ENCODE results near the gene AGPAT3. TPM values are rescaled to one million over a fixed set of nuclear protein-coding genes. Genes with fewer than 3 reads are reported as not detected.

Gene AGPAT3
- total RNA-seq, 1 experiment from 2014 or later, result 13.0 TPM

DNA sequence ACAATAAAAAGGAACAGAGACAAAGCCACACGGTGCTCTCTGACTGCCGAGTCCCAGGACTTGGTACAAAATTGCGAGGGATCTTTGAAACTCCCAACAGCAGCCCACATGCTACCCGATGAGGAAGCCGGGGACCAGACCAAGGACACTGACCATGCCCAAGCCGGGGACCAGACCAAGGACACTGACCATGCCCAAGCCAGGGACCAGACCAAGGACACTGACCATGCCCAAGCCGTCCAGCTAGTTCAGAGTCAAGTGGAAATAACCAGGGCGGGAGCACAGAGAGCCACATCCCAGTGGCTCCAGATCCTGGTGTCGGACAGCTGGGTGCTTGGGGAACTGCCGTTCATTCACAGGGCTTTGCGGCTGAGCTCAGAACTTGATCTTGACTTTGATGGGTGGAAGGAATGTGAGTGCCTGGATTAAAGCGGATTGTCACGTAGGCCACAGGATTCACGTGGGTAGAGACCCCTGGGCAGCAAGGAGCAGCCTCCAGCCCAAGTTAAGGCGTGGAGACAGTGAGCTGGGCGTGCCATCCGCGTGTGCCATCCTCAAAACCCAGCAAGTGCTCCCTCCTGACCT, 130.6 kb downstream of the AGPAT3 start:
- no peaks in the 10 kb centered on the region for H3K79me1 ChIP-seq (ENCODE audit: insufficient read depth, low read depth, low read length, poor library complexity, severe bottlenecking)
- H3K9me3 Mint-ChIP-seq, result no peaks in the 10 kb centered on the region
- no peak overlapping the region for H3K9ac ChIP-seq (ENCODE audit: extremely low read depth, insufficient read length, low read length)
- H3K79me2 ChIP-seq (ENCODE audit: insufficient read depth, low read length), result no peaks in the 10 kb centered on the region
- H3K27me3 ChIP-seq (ENCODE audit: insufficient read depth, low read length), result no peaks in the 10 kb centered on the region
- H2AFZ ChIP-seq (ENCODE audit: low read length), result no peak overlapping the region
- no peak overlapping the region for H4K5ac ChIP-seq (ENCODE audit: insufficient read length, low read depth, low read length)
- TF ChIP-seq, protein P1, sequence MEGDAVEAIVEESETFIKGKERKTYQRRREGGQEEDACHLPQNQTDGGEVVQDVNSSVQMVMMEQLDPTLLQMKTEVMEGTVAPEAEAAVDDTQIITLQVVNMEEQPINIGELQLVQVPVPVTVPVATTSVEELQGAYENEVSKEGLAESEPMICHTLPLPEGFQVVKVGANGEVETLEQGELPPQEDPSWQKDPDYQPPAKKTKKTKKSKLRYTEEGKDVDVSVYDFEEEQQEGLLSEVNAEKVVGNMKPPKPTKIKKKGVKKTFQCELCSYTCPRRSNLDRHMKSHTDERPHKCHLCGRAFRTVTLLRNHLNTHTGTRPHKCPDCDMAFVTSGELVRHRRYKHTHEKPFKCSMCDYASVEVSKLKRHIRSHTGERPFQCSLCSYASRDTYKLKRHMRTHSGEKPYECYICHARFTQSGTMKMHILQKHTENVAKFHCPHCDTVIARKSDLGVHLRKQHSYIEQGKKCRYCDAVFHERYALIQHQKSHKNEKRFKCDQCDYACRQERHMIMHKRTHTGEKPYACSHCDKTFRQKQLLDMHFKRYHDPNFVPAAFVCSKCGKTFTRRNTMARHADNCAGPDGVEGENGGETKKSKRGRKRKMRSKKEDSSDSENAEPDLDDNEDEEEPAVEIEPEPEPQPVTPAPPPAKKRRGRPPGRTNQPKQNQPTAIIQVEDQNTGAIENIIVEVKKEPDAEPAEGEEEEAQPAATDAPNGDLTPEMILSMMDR (conservative IDR thresholded peaks at IDR 0.05), result no peak
- H3K14ac ChIP-seq (ENCODE audit: insufficient read depth, low read length), result no peak overlapping the region
- no peak overlapping the region for H2BK12ac ChIP-seq (ENCODE audit: insufficient read length, low read depth, low read length)
- no peak overlapping the region for H3T11ph ChIP-seq (ENCODE audit: low read length)
- no peak overlapping the region for H3K4ac ChIP-seq (ENCODE audit: low read depth, low read length)
- no peaks in the 10 kb centered on the region for H3K36me3 Mint-ChIP-seq (ENCODE audit: insufficient read depth in 1 of 3, low read depth in 3 of 3)
- no peak overlapping the region for H3K18ac ChIP-seq (ENCODE audit: insufficient read length, low read depth, low read length)
- H3K4me3 Mint-ChIP-seq, result no peak overlapping the region
- no peaks in the 10 kb centered on the region for H3K4me1 ChIP-seq (ENCODE audit: insufficient read depth, low read length)
- no peak overlapping the region for H3K27ac ChIP-seq (ENCODE audit: insufficient read length, low read depth, low read length)
- no peak overlapping the region for H2BK5ac ChIP-seq (ENCODE audit: insufficient read length, low read length)
- H3K27me3 Mint-ChIP-seq (ENCODE audit: low read depth), result no peaks in the 10 kb centered on the region; the same call in 1 of the 2 replicates
- H4K20me1 ChIP-seq (ENCODE audit: control insufficient read depth, insufficient read depth, insufficient read length), result no peaks in the 10 kb centered on the region
- H3K27ac Mint-ChIP-seq, result no peak overlapping the region
- no peak overlapping the region for H2BK120ac ChIP-seq (ENCODE audit: low read depth, low read length, poor library complexity, severe bottlenecking)
- H3K23me2 ChIP-seq (ENCODE audit: insufficient read length, low read depth, low read length, poor library complexity, severe bottlenecking), result no peaks in the 10 kb centered on the region
- no peak overlapping the region for H3K23ac ChIP-seq (ENCODE audit: insufficient read length, low read depth, low read length)
- no peak overlapping the region for H4K8ac ChIP-seq (replicated peaks; ENCODE audit: insufficient read length, low read depth, low read length)
- no peak for DNase-seq
- WGBS (ENCODE audit: extremely low coverage, insufficient read length, low lambda C conversion rate), result no CpG with 5 or more reads among the region's 18 CpGs
- H3K9me3 ChIP-seq (ENCODE audit: control insufficient read depth, low read depth, low read length), result no peaks in the 10 kb centered on the region
- no peak overlapping the region for H2BK15ac ChIP-seq (ENCODE audit: low read depth, low read length)
- H3K4me2 ChIP-seq (ENCODE audit: insufficient read depth, insufficient read length, low read length), result no peak overlapping the region
- H4K91ac ChIP-seq (ENCODE audit: insufficient read length, low read depth, low read length), result no peak overlapping the region
- H3K4me1 Mint-ChIP-seq, result no peaks in the 10 kb centered on the region
- no peak overlapping the region for H3K56ac ChIP-seq (ENCODE audit: insufficient read length, low read depth, low read length)
- no peak overlapping the region for H2BK20ac ChIP-seq (ENCODE audit: low read depth, low read length, poor library complexity, severe bottlenecking)
- H2AK5ac ChIP-seq (ENCODE audit: insufficient read length, low read length), result no peak overlapping the region
